Measurements from ENCODE around the gene CHST3. TPM values are rescaled to one million over a fixed set of nuclear protein-coding genes. Genes with fewer than 3 reads are reported as not detected.
A peak's percentile ranks its signal among the peaks of the same experiment; 100 is the strongest.

Gene CHST3
- total RNA-seq, 2 donors from 2014 or later = 12.9 to 40.8 TPM

DNA sequence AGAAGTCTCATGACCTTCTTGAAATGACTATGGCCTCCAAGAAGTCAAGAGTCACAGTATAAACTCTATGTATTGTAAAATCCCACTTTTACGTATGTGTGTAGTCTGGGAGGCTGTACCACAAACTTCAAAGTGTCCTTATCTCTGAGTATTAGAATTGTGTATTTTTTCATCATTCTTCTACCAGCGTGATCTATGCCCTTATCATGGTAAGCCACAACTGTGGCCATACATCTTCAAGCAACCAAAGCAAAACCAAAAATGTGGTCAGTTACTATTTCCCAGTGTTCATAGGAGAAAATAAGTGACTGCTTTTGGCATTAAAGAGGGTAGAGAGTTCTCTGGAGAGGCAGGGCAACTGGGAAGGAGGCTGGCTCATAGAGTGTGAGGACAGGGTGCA lies 81.4 kb downstream of the CHST3 start:
- Mint-ChIP-seq H3K36me3 (ENCODE audit: low read depth) (no peaks in the 10 kb centered on the region), H3K4me3 (no peak overlapping the region), H3K9me3 (peaks cover 10% of the 10 kb centered on the region), H3K27me3 (ENCODE audit: insufficient read depth) (no peaks in the 10 kb centered on the region), H3K4me1 (peaks cover 26% of the 10 kb centered on the region), H3K27ac (no peak overlapping the region)
- Histone ChIP-seq H3K9me3 (ENCODE audit: control insufficient read depth, low read length) (peaks cover 13% of the 10 kb centered on the region), H3K4me1 (ENCODE audit: control insufficient read depth, insufficient read depth, low read length) (peaks cover 9% of the 10 kb centered on the region), H3K27ac (ENCODE audit: low read depth, low read length) (no peak overlapping the region), H3K27me3 (ENCODE audit: control insufficient read depth, insufficient read depth, low read length, poor library complexity, severe bottlenecking) (no peaks in the 10 kb centered on the region), H3K4me3 (ENCODE audit: low read length) (no peak overlapping the region), H3K36me3 (ENCODE audit: control insufficient read depth, insufficient read depth, low read length) (no peaks in the 10 kb centered on the region), H3K9ac (ENCODE audit: extremely low read depth, low read length, poor library complexity, severe bottlenecking) (no peak overlapping the region)
- DNase-seq = no peak
- WGBS, 2 experiments (ENCODE audit: insufficient coverage in 1 of 2, insufficient read length in 1 of 2) = 100% methylated on average over 1 to 2 of the region's 2 CpGs
- TF ChIP-seq, protein P1, sequence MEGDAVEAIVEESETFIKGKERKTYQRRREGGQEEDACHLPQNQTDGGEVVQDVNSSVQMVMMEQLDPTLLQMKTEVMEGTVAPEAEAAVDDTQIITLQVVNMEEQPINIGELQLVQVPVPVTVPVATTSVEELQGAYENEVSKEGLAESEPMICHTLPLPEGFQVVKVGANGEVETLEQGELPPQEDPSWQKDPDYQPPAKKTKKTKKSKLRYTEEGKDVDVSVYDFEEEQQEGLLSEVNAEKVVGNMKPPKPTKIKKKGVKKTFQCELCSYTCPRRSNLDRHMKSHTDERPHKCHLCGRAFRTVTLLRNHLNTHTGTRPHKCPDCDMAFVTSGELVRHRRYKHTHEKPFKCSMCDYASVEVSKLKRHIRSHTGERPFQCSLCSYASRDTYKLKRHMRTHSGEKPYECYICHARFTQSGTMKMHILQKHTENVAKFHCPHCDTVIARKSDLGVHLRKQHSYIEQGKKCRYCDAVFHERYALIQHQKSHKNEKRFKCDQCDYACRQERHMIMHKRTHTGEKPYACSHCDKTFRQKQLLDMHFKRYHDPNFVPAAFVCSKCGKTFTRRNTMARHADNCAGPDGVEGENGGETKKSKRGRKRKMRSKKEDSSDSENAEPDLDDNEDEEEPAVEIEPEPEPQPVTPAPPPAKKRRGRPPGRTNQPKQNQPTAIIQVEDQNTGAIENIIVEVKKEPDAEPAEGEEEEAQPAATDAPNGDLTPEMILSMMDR (conservative IDR thresholded peaks at IDR 0.05) = no peak

DNA sequence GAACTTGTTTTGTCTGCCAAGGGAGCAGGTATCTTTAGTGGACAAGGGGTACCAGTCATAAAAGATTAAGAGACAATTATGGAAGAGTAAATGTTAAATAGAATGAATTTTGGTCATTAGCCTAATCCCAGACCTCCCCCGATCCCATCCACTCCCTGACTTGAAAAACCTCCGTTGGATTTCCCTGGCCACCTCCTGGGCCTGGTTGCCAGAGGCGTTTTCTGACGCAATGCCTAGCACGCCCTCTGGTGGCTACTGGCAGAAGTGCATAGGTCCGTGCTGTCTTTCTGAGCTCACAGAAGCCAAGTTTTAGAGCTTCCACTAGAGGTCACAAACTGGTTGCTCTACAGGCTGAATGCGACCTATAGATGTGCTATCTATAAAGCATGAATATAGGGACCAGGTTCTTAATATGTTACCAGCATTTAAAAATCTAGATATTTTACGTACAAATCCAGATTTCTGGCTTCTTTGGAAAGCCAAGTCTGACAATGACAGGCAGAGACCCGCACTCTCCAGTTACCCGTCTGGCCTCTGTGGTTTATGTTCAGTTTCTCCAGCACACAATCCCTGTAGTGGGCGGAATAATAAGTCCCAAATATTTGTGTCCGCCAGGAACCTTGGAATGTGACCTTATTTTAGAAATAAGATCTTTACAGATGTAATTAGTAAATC lies 84.4 kb downstream of the CHST3 start:
- 34 to 38% methylated on average over 9 to 12 of the region's 12 CpGs for WGBS, 2 experiments (ENCODE audit: insufficient coverage in 1 of 2, insufficient read length in 1 of 2)
- no peaks in the 10 kb centered on the region for H3K27me3 Mint-ChIP-seq (ENCODE audit: insufficient read depth)
- H3K27ac ChIP-seq (ENCODE audit: low read depth, low read length) = no peak overlapping the region

DNA sequence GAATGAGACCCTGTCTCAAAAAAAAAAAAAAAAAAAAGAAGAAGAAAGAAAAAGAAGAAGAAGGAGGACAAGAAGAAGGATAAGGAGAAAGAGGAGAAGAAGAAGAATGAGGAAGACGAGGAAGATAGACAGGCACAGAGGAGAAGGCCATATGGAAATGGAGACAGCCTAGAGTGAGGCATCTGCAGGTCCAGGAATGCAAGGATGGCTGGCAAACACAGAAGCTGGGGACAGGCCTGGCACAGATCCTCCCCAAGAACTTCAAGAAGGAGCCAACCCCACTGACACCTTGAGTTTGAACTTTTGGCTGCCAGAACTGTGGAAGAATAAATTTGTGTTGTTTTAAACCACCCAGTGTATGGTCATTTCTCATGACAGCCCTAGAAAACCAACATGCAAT lies 85.3 kb downstream of the CHST3 start:
- H3K4me1 ChIP-seq (ENCODE audit: control insufficient read depth, insufficient read depth, low read length) = peaks cover 3% of the 10 kb centered on the region
- H3K27me3 ChIP-seq (ENCODE audit: control insufficient read depth, insufficient read depth, low read length, poor library complexity, severe bottlenecking) = no peaks in the 10 kb centered on the region
- no peak overlapping the region for H3K4me3 Mint-ChIP-seq
- H3K9me3 Mint-ChIP-seq = peaks cover 10% of the 10 kb centered on the region
- no peak overlapping the region for H3K27ac Mint-ChIP-seq
- TF ChIP-seq, protein P1 (conservative IDR thresholded peaks at IDR 0.05) = no peak
- no peak overlapping the region for H3K27ac ChIP-seq (ENCODE audit: low read depth, low read length)
- H3K4me3 ChIP-seq (ENCODE audit: low read length) = no peak overlapping the region
- no peaks in the 10 kb centered on the region for H3K27me3 Mint-ChIP-seq (ENCODE audit: insufficient read depth)
- peaks cover 11% of the 10 kb centered on the region for H3K4me1 Mint-ChIP-seq
- no peaks in the 10 kb centered on the region for H3K36me3 Mint-ChIP-seq (ENCODE audit: low read depth)
- 82 to 88% methylated on average over 1 of the region's 1 CpG for WGBS, 2 experiments (ENCODE audit: insufficient coverage in 1 of 2, insufficient read length in 1 of 2)
- no peak overlapping the region for H3K9ac ChIP-seq (ENCODE audit: extremely low read depth, low read length, poor library complexity, severe bottlenecking)
- no peak for DNase-seq
- H3K36me3 ChIP-seq (ENCODE audit: control insufficient read depth, insufficient read depth, low read length) = no peaks in the 10 kb centered on the region
- H3K9me3 ChIP-seq (ENCODE audit: control insufficient read depth, low read length) = peaks cover 13% of the 10 kb centered on the region

More for the DNA sequence above, 84.4 kb downstream of the CHST3 start:
- Histone ChIP-seq H3K27me3 (ENCODE audit: control insufficient read depth, insufficient read depth, low read length, poor library complexity, severe bottlenecking) (no peaks in the 10 kb centered on the region), H3K9ac (ENCODE audit: extremely low read depth, low read length, poor library complexity, severe bottlenecking) (no peak overlapping the region), H3K36me3 (ENCODE audit: control insufficient read depth, insufficient read depth, low read length) (no peaks in the 10 kb centered on the region), H3K4me3 (ENCODE audit: low read length) (no peak overlapping the region), H3K4me1 (ENCODE audit: control insufficient read depth, insufficient read depth, low read length) (peaks cover 5% of the 10 kb centered on the region), H3K9me3 (ENCODE audit: control insufficient read depth, low read length) (peaks cover 13% of the 10 kb centered on the region)
- peaks cover 11% of the 10 kb centered on the region for H3K4me1 Mint-ChIP-seq
- peak; percentile 97 for DNase-seq
- no peak overlapping the region for H3K27ac Mint-ChIP-seq
- peaks cover 10% of the 10 kb centered on the region for H3K9me3 Mint-ChIP-seq
- H3K4me3 Mint-ChIP-seq = no peak overlapping the region
- TF ChIP-seq, protein P1 (conservative IDR thresholded peaks at IDR 0.05) = peak; percentile 99
- H3K36me3 Mint-ChIP-seq (ENCODE audit: low read depth) = no peaks in the 10 kb centered on the region
